Hepatocyte (in vitro differentiated cells): ENCODE data around the gene TNFRSF12A. TPM values are rescaled to one million over a fixed set of nuclear protein-coding genes. Genes with fewer than 3 reads are reported as not detected.

Experiments
- DNase-seq: peaks from one replicate; pipeline ENCODE4 v3.0.0-alpha.2; 2016; ENCODE audit warnings: low spot score
- H2AFZ ChIP-seq: fragments of 200-600 bp; sonication (generic); 2 replicates; pipeline ENCODE4 v1.6.0; 2016; ENCODE audit warnings: antibody characterized with exemption, mild to moderate bottlenecking
- H3K27ac ChIP-seq: fragments of 200-600 bp; sonication (generic); 2 replicates; pipeline ENCODE4 v1.5.1; 2016; ENCODE audit warnings: mild to moderate bottlenecking
- H3K27me3 ChIP-seq: fragments of 200-600 bp; sonication (generic); 2 replicates; pipeline ENCODE4 v1.6.1; 2016
- H3K36me3 ChIP-seq: fragments of 200-600 bp; sonication (generic); replicated peaks from 2 replicates; pipeline ENCODE4 v1.5.1; 2016; ENCODE audit warnings: low read depth; ENCODE audit not compliant: insufficient read depth
- H3K4me1 ChIP-seq: fragments of 200-600 bp; sonication (generic); 2 replicates; pipeline ENCODE4 v1.5.1; 2016; ENCODE audit warnings: mild to moderate bottlenecking, moderate library complexity; ENCODE audit not compliant: insufficient read depth
- H3K4me2 ChIP-seq: fragments of 200-600 bp; sonication (generic); 2 replicates; pipeline ENCODE4 v1.6.0; 2016
- H3K4me3 ChIP-seq: fragments of 200-600 bp; sonication (generic); 2 replicates; pipeline ENCODE4 v1.5.1; 2016; ENCODE audit warnings: mild to moderate bottlenecking
- H3K79me2 ChIP-seq: fragments of 200-600 bp; sonication (generic); 2 replicates; pipeline ENCODE4 v1.6.0; 2017; ENCODE audit warnings: mild to moderate bottlenecking
- H3K9me2 ChIP-seq: fragments of 200-600 bp; sonication (generic); replicated peaks from 2 replicates; pipeline ENCODE4 v1.6.0; 2017; ENCODE audit warnings: mild to moderate bottlenecking; ENCODE audit not compliant: insufficient read depth
- H3K9me3 ChIP-seq: fragments of 200-600 bp; sonication (generic); 2 replicates; pipeline ENCODE4 v1.5.1; 2016; ENCODE audit warnings: low read depth, mild to moderate bottlenecking
- H4K20me1 ChIP-seq: fragments of 200-600 bp; sonication (generic); 2 replicates; pipeline ENCODE4 v1.6.0; 2016; ENCODE audit warnings: mild to moderate bottlenecking; ENCODE audit not compliant: insufficient read depth, poor library complexity, severe bottlenecking
- CTCF ChIP-seq: fragments of 200-600 bp; sonication (generic); IDR thresholded peaks from 2 replicates; pipeline ENCODE4 v1.5.1; 2016; ENCODE audit warnings: antibody characterized with exemption, mild to moderate bottlenecking; ENCODE audit not compliant: poor library complexity
- EZH2 ChIP-seq: fragments of 200-600 bp; sonication (generic); IDR thresholded peaks from 2 replicates; pipeline ENCODE4 v1.6.1; 2016; ENCODE audit warnings: antibody characterized with exemption, mild to moderate bottlenecking, borderline replicate concordance
- EZH2phosphoT487 ChIP-seq: fragments of 200-600 bp; sonication (generic); IDR thresholded peaks from one replicate; pipeline ENCODE4 v1.6.1; 2018; ENCODE audit warnings: antibody characterized with exemption, mild to moderate bottlenecking, low read depth, moderate library complexity; ENCODE audit not compliant: unreplicated experiment, severe bottlenecking
- WGBS: methylation state at CpG from one replicate; pipeline ENCODE4 v1.1.6; 2016; ENCODE audit warnings: low lambda C conversion rate; ENCODE audit errors: missing lambda C conversion rate; 5-methylcytosine and 5-hydroxymethylcytosine counted together
- polyA plus RNA-seq: library from polyadenylated mRNA; unstranded; fragments of >200 nt; fragmentation: Nextera tagmentation; extraction: Ambion mirVana; gene quantifications from 2 replicates; pipeline ENCODE4 v1.2.1, GENCODE V29; 2016
- total RNA-seq: library from RNA; depleted of rRNA; stranded (reverse); fragments of >200 nt; gene quantifications from 2 replicates; pipeline ENCODE4 v1.2.3, GENCODE V29; 2014

TNFRSF12A gene
- total and polyA plus RNA-seq, 2 experiments from 2014 or later: 127 to 385 TPM

GRCh38 chr16:2976673-2977072 is 43.5 kb upstream of the TNFRSF12A start:
- TF ChIP-seq EZH2 (no peak), EZH2phosphoT487 (no peak), CTCF (no peak)
- no peaks in the 10 kb centered on the region for H3K27me3 ChIP-seq
- DNase-seq: no peak
- no peaks in the 10 kb centered on the region for H4K20me1 ChIP-seq
- H3K27ac ChIP-seq: no peak overlapping the region
- H3K79me2 ChIP-seq: peaks cover 5% of the 10 kb centered on the region
- no peak overlapping the region for H2AFZ ChIP-seq
- H3K4me1 ChIP-seq: peaks cover 9% of the 10 kb centered on the region
- no peak overlapping the region for H3K4me2 ChIP-seq
- no peaks in the 10 kb centered on the region for H3K36me3 ChIP-seq
- no peaks in the 10 kb centered on the region for H3K9me3 ChIP-seq
- WGBS: 95% methylated on average over 15 of the region's 15 CpGs
- H3K4me3 ChIP-seq: no peak overlapping the region
- H3K9me2 ChIP-seq: no peaks in the 10 kb centered on the region

GRCh38 chr16:2977440-2977839 is 42.7 kb upstream of the TNFRSF12A start:
- H3K27ac ChIP-seq: no peak overlapping the region
- peaks cover 9% of the 10 kb centered on the region for H3K4me1 ChIP-seq
- no peaks in the 10 kb centered on the region for H4K20me1 ChIP-seq
- H3K36me3 ChIP-seq: no peaks in the 10 kb centered on the region
- no peak overlapping the region for H3K4me2 ChIP-seq
- no peak for DNase-seq
- H3K27me3 ChIP-seq: no peaks in the 10 kb centered on the region
- H2AFZ ChIP-seq: no peak overlapping the region
- 94% methylated on average over 6 of the region's 6 CpGs for WGBS
- TF ChIP-seq CTCF (no peak), EZH2phosphoT487 (no peak), EZH2 (no peak)
- H3K9me3 ChIP-seq: no peaks in the 10 kb centered on the region
- H3K79me2 ChIP-seq: peaks cover 5% of the 10 kb centered on the region
- no peaks in the 10 kb centered on the region for H3K9me2 ChIP-seq
- H3K4me3 ChIP-seq: no peak overlapping the region

GRCh38 chr16:2979669-2980226 is 40.4 kb upstream of the TNFRSF12A start:
- no peaks in the 10 kb centered on the region for H3K36me3 ChIP-seq
- H3K27me3 ChIP-seq: no peaks in the 10 kb centered on the region
- no peaks in the 10 kb centered on the region for H3K9me3 ChIP-seq
- peaks cover 5% of the 10 kb centered on the region for H3K79me2 ChIP-seq
- no peaks in the 10 kb centered on the region for H3K9me2 ChIP-seq
- H2AFZ ChIP-seq: peak overlapping the region; percentile 25
- H3K4me1 ChIP-seq: peaks cover 9% of the 10 kb centered on the region
- WGBS: 16% methylated on average over 18 of the region's 43 CpGs
- no peaks in the 10 kb centered on the region for H4K20me1 ChIP-seq
- H3K4me2 ChIP-seq: peak overlapping the region; percentile 98
- TF ChIP-seq EZH2phosphoT487: no peak
- no peak for TF ChIP-seq CTCF
- TF ChIP-seq EZH2: no peak
- H3K27ac ChIP-seq: no peak overlapping the region
- no peak for DNase-seq
- H3K4me3 ChIP-seq: peak overlapping the region; percentile 67
